Measurements from ENCODE around the gene DCANP1. TPM values are rescaled to one million over a fixed set of nuclear protein-coding genes. Genes with fewer than 3 reads are reported as not detected.

The DCANP1 gene
- total RNA-seq, 1 experiment from 2014 or later: not detected

DNA sequence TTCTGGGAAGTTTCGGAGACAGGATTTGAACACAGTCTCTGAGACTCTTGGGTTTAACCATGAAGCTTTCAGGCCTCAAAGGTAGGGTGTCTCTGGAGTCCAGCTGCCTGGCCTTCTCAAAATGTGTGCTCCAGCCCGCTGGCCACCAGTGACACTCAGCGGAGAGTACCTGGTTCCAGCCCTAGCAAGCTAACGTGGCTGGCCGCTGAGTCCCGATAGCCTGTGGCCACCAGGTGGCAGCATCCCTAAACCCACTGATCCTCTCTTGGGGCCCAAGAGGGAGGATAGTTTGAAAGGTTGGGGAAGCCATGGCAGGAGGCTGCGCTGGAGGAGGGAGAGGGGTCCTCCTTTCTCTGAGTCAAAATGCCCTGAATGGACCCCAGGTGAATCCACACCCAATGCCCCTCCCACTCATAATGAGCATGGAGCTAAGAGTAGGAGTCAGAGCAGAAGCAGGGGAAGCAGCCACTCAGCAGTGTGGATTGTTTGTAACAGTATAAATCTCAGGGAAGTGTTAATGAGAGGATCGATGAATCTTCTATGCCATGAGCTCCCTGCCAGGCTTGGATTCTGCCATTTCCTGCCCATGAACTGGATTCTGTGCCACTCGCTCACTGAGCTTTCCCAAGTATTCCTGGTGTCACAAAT is 10.4 kb upstream of the DCANP1 start:
- peak; percentile 51 for DNase-seq (ENCODE audit: low read depth)

DNA sequence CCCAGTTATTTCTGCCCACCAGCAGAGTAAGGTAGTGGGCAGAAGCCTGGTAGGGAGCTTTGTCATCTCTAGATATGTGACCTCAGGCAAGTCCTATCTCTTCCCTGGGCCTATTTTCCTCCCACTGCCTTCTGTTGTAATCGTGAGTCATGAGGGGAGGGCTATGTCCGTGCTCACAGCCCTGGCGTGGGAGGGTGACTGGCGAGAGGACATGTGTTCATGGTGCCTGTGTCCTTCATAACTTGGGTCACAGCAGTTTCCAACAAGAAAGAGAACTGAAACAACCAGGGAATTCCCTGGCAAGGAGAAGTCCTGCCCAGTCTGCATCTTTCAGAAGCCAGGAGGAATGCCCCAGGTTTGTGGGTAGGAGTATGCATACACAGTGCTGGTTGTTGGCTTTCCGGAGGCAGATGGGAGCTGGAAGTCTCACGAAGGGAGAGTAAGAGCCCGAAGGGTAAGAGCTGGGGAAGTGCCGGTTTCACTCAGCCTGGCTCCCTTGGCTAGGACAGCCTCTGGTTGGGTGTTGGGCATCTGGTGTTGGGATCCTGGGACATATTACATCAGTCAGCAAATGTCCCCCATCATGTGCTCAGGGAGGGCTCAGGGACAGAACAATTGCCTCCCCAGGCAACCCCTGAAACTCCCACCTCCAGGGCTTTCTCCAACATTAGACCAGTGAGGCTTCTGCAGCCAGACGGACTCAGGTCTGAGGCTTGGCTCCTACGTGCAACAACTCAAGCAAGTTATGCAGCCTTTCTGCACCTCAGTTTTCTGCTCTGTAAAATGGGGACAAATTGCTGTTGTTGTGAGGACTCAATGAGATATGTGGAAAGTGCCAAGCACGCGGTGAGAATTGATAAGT is 9.3 kb upstream of the DCANP1 start:
- DNase-seq (ENCODE audit: low read depth): peak; percentile 75

GRCh38 chr5:135455876-135456237 is 8.7 kb upstream of the DCANP1 start:
- no peak for DNase-seq (ENCODE audit: low read depth)

- DNase-seq (ENCODE audit: low read depth): no peak
These were observed 7.8 kb upstream of the DCANP1 start for GRCh38 chr5:135454946-135455345.

- DNase-seq (ENCODE audit: low read depth): no peak
These were observed 6.5 kb upstream of the DCANP1 start for GRCh38 chr5:135453613-135454012.

GRCh38 chr5:135452321-135453030 is 5.3 kb upstream of the DCANP1 start, which contains the start of gene TIFAB:
TSS of gene TIFAB (minus strand) at chr5:135452351. CDS start at chr5:135449939, 2,412 bp downstream.
- DNase-seq (ENCODE audit: low read depth): no peak

DNA sequence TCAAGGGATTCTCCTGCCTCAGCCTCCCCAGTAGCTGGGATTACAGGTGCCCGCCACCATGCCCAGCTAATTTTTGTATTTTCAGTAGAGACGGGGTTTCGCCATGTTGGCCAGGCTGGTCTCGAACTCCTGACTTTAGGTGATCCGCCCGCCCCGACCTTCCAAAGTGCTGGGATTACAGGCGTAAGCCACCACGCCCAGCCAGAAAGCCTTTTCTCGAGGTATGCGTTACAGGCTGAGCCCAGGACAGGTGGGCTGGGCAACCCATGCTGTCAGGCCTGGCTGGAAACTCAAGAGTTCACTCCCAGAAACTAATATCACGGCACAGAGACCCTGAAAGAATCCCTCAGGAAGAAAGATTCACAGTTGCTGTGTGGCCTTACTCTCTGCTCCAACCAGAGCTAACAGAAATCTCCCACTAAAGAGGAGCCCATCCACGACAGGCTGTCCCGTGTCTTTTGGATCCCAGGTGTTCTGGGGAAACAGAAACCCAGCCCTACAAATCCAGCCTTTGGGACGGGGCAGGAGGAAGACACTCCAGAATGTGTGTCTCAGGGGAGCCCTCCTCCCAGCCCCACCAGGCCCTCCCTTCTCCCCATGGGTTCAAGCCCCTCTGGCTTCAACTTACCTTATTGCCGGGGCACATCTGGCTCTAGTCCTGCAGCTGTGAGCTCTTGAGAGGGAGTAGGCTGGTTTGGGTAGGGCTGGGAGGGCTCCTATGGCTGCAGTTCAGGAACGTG is 4.6 kb upstream of the DCANP1 start:
- no peak for DNase-seq (ENCODE audit: low read depth)

DNA sequence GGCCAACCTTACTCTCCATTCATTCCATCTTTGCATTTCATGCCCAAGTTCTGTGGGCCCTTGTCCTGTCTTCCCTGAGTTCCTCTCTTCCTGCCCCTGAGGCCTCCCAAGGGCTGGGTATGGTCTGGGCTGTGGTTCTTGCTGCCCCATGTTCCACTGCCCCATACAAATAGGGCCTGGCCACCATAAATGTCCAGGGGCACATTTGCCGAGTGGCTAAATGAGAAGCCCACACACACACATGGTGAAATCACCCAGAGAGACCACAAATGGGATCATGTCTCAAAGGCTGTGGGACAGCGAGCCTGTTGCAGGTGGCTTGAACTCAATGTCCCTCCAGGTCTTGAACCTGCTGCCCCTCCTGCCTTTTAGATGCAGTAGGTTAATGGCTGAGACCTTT is 3.8 kb upstream of the DCANP1 start:
- no peak for DNase-seq (ENCODE audit: low read depth)

DNA sequence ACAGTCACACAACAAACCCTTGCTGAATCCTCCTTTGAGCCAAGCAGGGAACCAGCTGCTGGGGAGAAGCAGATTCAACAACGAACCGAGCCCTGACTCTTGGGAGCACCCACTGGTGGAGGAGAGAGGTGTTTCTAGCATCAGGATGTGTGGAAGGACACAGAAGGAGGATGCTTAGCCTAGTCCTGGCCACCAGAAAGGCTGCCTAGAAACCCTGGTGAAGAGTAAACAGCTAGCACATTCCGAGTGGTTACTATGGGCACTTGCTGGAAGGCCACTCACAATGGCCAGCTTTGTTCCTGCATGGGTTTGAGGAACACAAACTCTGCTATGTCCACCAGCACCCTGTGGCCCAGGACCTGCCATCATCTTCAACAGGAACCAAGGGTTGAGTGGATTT is 3.2 kb upstream of the DCANP1 start:
- no peak for DNase-seq (ENCODE audit: low read depth)

- DNase-seq (ENCODE audit: low read depth): no peak
These were observed 2.5 kb upstream of the DCANP1 start for GRCh38 chr5:135449644-135450043.

GRCh38 chr5:135448791-135449507 is 1.8 kb upstream of the DCANP1 start:
- no peak for DNase-seq (ENCODE audit: low read depth)

DNA sequence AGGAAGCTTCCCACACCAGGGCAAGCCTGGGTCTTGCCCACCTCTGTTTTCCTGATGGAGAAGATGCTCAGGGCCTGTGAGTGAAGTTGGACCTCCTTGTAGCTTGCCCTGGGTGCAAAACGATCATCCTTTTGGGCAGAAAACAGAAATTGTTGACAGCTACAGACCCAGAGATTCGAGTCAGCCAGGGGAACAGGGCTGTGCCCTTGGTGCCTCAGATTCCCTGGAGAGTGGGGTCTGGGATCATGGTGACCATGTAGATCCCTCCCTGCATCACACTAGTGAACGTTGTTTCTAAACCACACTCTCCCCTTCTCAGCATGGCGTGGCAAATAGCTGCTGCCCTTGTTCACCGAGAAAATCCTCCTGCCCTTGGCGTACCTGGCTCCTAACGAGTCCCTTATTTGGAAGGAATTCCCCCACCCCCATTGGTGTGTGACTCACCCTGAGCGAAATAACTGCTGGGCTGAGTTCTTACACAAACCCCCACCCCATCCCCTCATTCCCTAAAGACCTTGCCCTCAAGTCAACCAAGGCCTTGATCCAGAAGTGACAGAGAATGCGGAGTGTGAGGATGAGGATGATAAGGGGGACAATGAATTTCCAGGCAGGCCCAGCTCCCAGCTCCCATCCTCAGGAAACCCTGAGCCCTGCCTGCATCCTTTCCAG is 1.1 kb upstream of the DCANP1 start:
- no peak for DNase-seq (ENCODE audit: low read depth)

- no peak for DNase-seq (ENCODE audit: low read depth)
These were observed 533 bp downstream of the DCANP1 start for GRCh38 chr5:135446615-135447014.

GRCh38 chr5:135446206-135446605 is 942 bp downstream of the DCANP1 start:
- no peak for DNase-seq (ENCODE audit: low read depth)

- DNase-seq (ENCODE audit: low read depth): no peak
These were observed 1.7 kb downstream of the DCANP1 start for GRCh38 chr5:135445306-135445985.

GRCh38 chr5:135444881-135445280 is 2.3 kb downstream of the DCANP1 start:
- no peak for DNase-seq (ENCODE audit: low read depth)

- DNase-seq (ENCODE audit: low read depth): no peak
These were observed 2.8 kb downstream of the DCANP1 start for GRCh38 chr5:135444360-135444759.

DNA sequence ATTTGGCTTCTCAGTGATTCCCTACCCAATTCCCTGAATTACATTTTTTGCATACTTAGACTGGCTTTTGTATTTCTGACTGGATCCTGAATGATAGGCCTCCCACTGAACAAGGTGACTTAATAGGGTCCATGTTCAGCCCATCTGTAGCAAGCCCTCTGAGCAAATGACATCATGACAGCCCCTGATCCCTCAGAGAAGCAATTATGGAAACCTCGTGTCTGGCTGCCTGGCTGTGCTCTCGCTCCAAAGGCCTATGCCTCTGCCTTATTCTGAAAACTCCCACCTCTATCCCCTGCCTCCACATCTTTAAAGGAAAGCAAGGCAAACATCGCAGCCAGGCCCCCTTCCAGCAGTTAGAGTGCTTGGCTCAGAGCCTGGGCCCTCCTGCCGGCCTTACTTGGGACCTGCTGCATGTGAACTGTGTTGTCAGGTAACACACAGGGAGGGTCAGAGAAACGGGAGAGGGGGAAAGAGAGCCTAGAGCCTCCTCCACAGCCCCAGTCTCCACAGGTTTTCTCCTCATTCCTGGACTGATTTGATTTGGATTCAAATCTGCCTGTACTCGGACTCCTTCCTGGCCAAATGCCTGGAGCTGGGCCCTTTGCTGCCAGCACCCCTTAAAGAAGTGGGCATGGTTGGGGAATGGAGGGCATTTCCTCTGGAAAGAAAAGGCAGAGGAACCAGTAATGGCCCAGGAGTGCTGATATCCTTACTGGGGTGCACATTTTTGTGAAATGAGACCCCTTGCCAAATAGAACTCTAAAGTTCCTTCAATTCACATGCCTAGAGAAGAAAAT is 3.8 kb downstream of the DCANP1 start:
- no peak for DNase-seq (ENCODE audit: low read depth)

Data from LHCN-M2 (cell line).